ENCODE data around the gene OPN1LW.
"Not testable (repeated sequence)": the region's sequence is repeated elsewhere in the genome, so short reads cannot be mapped to it uniquely, and the experiment has no call there.

OPN1LW gene

DNA sequence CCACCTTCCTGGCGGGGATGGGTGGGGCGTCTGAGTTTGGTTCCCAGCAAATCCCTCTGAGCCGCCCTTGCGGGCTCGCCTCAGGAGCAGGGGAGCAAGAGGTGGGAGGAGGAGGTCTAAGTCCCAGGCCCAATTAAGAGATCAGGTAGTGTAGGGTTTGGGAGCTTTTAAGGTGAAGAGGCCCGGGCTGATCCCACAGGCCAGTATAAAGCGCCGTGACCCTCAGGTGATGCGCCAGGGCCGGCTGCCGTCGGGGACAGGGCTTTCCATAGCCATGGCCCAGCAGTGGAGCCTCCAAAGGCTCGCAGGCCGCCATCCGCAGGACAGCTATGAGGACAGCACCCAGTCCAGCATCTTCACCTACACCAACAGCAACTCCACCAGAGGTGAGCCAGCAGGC is at the start of gene OPN1LW:
Gene OPN1LW, plus strand, starts transcription at position 234 of the 400 bp plus-strand sequence. Its CDS starts 41 bp downstream, at position 275.
- not testable (repeated sequence) for DNase-seq (ENCODE audit: low read depth in 4 of 4, low spot score in 1 of 4)

DNA sequence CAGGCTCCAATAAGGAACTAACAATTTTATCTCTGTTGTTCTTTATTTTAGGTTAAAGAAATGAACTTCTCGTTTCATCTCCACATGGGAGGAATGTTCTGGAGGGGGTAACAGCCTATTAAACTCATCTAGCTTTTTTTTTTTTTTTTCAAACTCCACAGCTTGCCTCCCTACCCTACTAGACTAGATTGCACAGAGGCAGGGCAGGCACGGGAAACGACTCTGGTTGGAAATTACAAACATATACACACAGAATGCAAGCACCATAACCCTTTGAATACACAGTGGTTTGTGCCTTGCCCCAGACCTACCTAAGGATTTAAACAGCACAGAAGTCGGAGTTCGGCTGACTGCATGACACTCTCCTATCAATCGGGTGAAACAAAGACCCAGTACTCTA is 49.2 kb upstream of the OPN1LW start:
- no peak for DNase-seq (ENCODE audit: low read depth in 4 of 4, low spot score in 1 of 4)

DNA sequence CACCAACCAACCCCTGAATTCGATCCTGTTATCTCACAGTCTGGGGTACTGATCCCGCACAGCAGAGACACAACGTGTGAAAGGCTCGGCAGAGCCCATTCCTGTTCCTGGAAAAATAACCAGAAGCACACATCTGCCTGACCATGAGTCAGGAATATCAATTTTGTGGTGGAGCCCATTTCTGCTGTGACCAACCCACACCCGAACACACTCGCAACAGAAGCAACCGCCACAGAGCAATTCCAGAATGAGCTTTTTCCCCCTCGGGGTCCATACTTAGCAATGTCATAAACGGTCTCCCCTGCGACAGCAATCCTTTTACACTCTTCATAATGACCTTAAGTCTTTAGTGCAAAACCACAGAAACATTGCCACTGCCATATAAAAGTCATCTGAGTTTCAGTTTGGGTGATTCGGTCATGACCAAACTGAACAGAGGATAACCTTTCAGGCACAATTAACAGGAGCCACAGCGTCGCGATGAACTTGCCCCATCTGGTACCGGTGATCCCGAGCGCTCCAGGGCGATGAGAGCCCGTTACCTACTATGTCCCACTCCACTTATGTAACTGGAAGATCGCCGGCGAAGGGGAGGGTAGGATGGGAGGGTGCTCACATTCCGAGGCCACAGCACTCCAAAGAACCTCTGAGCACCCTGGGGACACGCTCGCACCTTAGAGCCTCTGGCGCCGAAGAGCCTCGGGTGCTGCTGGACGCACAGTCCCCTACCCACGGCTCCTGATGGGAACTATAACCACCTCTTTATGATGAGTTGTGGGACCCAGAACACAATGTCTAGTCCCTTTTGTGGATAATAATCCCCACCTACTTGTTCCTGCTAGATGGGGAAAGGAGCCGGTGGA is 47.7 kb upstream of the OPN1LW start:
- DNase-seq (ENCODE audit: low read depth in 4 of 4, low spot score in 1 of 4) = no peak

DNA sequence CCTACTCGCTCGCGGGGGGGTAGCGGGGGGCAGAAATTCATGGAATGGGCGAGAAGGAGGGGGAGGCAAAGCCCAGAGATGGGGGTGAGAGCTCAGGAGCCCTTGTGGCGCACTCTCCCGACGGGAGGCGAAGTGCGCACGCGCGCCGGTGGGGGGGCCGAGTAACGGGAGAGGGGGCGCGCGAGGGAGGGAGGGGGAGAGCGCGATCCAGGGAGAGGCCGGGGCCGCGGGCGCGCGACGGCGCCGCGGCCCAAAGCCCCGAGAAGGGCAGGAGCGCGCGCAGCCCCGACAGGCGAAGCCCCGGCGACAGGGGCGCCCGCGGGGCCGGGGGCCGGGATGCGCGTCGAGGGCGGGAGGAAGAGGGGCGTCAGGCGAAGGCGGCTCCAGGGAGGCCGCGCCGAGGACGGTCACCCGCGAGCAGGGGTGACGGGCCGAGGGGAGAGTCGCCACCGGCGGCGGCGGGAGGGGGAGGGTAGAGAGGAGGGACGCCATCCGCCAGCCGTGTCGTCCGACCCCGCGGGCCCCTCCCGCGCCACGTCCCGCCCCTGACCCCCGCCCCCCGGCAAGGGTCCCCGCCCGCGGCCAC is 46.9 kb upstream of the OPN1LW start:
- DNase-seq (ENCODE audit: low read depth in 4 of 4, low spot score in 1 of 4) = peak; percentile 23 to 55 (median 40)

DNA sequence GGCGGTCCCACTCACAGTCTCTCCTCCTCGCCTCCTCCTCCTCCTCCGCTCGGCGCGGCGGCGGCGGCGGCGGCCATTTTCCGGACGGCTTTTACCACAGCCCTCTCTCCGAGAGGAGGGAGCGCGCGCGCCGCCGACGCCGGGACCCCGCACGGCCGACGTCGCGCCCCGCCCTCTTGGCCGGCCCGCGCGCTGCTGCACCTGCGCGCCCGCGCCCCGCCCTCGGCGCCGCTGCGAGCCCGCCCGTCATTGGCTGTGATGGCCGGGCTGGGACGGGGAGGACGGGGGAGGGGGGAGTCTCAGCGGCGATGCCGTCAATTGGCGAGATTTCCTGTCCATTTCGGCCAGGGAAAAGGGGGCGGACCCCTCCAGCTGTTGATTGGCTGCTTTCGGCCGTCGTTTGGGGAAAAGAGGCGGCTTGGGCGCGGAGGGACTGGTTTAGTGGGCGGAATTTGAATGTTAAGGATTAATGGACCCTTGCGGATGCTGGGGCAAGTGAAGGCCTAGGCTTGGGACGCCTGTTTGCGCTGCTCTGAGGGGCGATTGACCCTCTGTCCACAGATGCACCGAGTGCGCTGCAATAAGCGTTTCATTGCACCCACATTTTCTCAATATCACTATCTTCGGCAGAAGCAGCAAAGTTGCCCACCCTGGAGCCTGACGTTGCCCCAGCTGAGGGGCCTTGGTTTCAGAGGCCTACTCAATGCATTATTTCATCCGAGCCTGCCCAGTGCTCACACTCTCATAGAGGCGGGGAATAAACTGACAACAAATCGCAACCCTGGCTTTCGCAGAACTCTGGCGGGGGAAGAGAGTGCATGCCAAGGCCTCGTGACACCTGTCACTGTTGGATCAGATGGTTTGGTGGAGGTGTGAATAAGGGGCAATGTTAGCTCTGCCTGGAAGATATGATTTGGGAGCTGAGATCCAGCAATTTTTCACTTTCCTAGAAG is 46.2 kb upstream of the OPN1LW start, which contains the start of gene MECP2:
Gene MECP2, minus strand, starts transcription at position 129 of the 953 bp plus-strand sequence.
- peak; percentile 40 to 87 (median 65) for DNase-seq (ENCODE audit: low read depth in 4 of 4, low spot score in 1 of 4)

DNA sequence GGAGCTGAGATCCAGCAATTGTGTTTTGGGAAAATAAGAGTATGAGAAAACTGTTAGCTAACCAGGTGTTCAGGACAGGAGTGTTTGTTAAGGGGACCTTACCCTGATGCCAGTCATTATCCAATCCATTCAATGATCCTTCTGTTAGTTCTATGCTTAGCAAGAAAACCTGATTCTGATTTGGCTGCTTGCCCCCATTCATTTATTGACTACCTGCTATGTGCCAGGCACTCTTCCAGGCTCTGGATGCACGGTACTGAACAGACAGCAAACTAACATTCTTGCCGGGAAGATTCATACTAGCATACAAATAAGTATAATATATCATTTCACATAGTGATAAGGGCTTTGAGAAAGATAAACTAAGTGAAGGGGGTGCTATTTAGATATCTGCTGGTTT is 45.5 kb upstream of the OPN1LW start:
- no peak for DNase-seq (ENCODE audit: low read depth in 4 of 4, low spot score in 1 of 4)

DNA sequence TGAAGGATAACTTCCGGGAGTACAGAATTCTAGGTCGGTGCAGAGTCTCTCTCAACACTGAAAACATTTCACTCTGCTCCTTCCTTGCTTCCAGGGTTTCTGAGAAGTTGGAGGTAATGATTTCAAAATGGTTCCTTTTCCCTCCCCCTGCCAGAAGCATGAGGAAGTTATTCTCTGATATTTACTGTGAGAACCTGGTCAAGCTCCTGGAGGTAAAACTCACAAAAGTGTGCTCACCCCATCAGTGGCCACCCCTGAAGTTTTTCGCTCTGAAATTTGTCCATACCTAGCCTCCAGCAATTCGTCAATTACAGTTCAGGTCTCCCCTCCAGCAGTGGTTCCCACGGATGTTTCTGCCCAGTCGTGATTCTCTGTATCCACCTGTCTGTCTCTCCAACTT is 30.3 kb upstream of the OPN1LW start:
- DNase-seq (ENCODE audit: low read depth in 4 of 4, low spot score in 1 of 4) = no peak

DNA sequence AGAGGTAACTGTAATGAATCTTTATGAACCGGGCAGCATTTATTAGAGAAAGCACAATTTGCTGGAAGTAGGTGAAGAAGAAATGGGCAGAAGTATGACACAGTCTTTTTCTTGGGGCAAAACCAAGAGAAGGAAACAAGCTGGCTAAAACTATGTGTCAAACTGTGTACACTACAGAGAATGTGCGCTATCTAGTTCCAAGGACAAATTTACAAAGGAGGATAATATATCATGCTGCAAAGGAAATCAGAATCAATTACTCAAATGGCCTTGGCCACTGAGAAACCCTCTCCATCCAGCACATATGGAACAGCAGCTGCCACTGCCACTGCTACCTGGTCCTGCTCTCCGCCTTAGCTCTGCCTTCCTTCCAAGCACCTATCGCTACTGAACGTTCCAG is 29.4 kb upstream of the OPN1LW start:
- DNase-seq (ENCODE audit: low read depth in 4 of 4, low spot score in 1 of 4) = no peak

DNA sequence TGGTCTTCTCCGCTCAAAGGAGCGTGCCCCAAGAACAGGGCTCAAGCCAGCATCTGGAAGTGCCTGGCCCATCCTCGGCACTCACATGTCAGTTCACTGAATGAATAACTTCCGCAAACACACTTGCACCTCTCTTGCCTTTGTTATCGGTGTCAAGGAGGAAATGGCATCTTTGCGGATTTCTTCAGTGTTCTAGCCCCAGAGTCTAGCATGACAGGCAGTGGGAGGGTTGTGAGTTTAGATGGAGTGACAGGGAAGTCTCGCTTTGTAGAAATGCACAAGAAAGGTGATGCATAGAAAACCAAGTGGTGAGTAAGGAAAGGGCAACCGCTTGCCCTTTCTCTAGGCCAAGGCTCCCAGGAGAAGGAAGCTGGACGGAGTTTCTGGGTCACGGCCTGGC is 29.0 kb upstream of the OPN1LW start:
- no peak for DNase-seq (ENCODE audit: low read depth in 4 of 4, low spot score in 1 of 4)

DNA sequence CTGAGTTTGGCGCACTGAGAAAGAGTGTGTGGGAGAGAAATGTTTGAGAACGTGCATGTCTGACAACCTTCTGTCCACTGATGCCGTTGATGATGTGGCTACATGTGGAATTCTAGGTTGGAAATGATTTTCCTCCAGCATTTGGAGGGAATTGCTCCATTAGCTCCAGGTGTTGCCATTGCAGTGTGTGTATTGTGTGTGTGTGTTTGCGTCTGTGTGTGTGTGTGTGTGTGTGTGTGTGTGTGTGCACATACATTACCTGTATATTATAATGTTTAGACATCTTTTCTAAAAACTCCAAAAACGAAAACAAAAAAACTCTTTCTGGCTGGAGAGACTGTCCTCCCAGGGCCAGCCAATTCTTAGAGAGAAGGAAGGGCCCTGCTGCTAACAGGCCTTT is 28.3 kb upstream of the OPN1LW start:
- DNase-seq (ENCODE audit: low read depth in 4 of 4, low spot score in 1 of 4) = no peak

DNA sequence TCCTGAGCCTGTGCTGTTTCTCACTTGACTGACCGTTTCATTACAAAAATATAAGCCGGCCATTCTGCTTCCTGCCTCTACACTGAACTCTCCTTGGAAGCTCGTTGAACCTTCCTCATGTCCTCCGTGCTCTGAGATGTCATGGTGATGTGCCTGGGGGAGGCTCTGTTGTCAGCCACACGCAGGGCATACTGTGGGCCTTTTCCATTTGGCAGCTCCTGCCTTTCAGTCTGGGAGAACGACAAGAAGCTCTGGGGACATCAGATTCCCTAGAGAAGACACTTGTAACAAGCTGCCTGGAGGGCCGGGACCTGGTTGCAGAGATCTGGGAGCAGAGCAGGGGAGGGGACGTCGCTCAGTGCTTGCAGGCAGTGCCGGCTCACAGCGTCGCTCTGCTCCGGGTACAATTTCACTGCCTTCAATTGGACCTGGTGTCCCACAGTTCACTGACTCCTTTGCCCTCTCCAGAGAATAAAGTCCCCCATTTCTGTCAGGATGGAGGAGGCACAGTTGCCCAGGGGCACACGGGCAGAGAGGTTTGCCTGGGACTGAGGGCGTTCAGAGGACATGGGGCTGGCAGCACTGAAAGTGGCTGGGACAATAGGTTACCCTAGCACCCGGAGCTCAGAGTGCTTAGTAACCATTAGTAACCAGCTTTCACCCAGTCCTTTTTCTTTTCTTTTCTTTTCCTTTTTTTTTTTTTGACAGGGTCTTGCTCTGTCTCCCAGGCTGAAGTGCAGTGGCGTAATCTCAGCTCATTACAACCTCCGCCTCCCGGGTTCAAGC is 27.4 kb upstream of the OPN1LW start:
- no peak for DNase-seq (ENCODE audit: low read depth in 4 of 4, low spot score in 1 of 4)

DNA sequence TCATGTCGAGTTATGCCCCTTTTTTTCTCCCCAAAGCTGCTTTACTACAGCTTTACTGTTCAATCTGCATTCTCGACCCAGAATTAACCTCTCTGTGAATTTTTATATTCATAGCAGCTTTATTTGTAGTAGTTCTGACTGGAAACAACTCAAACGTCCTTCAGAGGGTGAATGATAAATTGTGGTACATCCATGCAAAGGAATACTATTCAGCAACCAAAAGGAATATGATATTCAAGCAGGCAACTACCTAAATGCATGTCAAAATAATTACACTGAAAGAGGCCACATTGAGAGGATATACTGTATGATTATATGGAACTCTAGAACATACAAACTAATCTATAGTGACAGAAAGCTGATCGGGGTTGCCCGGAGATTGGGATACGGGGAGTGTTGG is 26.5 kb upstream of the OPN1LW start:
- DNase-seq (ENCODE audit: low read depth in 4 of 4, low spot score in 1 of 4) = no peak

DNA sequence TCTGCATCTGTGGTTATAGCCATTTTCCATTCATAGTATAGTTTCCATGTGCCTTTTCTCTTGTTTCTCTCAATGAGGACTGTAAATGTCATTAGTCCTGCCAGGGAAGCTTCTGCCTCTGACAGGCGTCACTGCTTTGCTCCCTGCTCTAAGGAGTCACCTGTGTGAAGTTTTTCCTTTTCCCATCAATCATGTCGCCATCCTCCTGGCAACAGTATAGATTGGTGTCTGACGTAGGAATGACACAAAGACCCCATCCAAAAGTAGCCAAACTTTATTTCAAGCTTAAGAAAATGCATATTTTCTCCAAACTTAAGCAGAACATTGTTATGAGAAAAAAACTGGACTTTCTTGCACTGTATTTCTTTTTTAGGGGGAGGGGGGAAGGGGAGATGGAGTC is 23.5 kb upstream of the OPN1LW start:
- DNase-seq (ENCODE audit: low read depth in 4 of 4, low spot score in 1 of 4) = no peak

DNA sequence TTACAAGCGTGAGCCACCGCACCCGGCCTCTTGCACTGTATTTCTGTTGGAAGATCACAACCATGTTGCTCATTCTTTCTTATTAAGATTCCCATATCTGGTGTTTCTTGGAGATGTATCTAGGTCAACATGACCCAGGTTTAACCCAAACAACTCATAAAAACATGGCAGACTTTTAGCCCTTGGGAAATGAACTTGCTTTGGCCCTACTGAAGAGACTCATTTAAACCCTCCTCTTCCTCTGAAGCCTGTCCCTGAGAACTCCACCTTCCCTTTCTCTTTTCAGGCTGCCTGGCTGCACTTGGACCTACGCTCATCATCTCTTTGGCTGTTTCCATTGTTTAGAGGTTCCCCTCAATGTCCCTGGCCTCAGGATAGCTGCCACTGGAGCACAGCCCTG is 22.8 kb upstream of the OPN1LW start:
- DNase-seq (ENCODE audit: low read depth in 4 of 4, low spot score in 1 of 4) = no peak

DNA sequence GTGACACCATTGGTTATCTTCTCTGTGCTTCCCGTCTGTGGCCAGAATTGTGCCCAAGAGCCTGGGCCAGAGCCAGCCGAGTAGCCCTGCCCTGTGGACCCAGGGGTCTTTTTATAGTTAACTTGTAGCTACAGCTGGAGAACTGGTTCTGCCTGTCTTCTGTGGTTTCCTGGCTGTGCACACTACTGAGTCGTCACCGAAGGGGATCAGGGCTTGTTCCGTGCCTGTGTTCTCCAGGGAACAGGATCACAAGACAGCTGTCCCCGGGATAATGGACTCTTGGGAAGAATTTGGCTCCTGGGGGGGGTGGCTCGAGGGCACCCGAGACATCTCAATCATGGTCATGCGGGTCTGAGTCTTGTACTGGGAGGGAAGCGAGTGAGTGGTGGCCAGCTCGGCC is 22.1 kb upstream of the OPN1LW start:
- no peak for DNase-seq (ENCODE audit: low read depth in 4 of 4, low spot score in 1 of 4)

DNA sequence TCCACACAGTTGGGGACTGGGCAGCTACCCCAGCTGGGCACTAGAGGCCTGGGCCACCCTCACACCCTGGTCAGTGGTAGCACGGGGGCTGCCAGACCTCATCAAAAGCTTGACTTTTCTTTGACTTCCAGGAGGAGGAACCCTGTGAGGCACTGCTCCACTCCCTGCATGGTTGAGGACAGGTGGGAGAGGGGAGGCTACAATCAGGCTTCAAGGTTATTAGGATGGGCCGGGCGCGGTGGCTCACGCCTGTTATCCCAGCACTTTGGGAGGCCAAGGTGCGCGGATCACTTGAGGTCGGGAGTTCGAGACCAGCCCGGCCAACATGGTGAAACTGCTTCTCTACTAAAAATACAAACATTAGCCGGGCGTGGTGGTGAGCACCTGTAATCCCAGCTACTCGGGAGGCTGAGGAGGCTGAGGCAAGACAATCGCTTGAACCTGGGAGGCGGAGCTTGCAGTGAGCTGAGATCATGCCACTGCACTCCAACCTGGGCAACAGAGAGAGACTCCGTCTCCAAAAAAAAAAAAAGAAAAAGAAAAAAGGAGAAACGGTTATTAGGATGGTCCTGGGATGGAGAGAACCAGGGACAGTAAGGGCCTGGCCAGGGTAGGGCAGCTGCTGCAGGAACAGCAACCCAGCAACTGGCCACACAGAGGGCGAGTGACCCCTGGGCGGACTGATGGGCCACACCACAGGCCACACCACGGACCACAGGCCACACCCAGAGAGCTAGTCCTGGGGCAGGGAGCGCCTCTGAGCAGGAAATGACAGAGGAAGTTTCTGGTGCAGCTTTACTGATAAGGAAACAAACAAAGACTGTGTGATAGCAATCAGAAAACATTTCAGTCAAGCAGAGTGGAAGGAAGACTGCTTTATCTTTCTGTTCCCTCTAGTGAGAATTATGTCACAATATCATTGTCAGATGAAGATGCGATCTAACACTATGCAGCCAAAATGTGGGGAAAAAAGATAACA is 20.5 kb upstream of the OPN1LW start:
- DNase-seq (ENCODE audit: low read depth in 4 of 4, low spot score in 1 of 4) = no peak

DNA sequence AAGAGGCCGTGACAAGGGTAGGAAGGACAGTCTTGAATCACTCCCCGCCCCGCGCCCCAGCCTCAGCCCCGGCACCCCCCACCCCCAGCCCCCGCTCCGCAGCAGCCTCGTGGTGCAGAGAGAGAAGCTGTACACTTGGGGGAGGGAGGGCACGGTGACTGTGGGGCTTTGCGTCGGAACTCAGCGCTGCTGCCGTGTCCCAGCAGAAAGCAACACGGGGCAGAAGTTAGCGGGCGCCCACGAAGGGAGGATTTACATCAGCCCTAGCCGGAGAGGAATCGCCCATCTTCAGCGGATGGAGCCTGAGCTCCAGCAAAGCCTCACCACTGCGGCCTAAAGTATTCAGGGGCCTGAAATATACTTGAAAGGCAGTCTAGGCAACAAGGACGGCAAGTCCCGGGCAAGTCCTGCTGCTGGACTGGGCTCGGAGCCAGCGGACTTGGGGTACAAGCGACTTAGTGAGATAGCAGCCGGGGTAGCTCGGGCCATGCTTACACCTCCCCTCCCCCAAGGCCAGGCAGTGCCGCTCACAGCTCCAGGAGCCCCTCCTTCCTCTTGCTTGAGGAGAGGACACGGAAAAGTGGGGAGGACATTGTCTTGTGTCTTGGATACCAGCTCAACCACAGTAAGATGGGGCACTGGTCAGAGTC is 18.5 kb upstream of the OPN1LW start:
- DNase-seq (ENCODE audit: low read depth in 4 of 4, low spot score in 1 of 4) = no peak

DNA sequence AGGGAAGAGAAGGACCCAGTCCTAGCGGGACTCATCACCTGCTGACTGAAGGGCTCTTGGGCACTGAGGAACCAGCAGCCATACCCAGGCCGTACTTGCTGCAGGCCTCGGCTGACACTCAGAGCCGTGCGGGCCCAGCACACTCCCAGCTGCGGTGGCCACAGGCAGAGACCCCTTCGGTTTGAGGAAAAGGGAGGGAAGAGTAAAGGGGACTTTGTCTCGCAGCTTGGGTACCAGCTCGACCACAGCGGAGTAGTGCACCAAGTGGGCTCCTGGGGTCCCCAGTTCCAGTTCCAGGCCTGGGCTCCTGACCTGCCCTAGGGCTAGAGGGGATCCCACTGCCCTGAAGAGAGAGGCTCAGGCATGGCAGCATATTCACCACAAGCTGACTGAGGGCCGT is 17.9 kb upstream of the OPN1LW start:
- DNase-seq (ENCODE audit: low read depth in 4 of 4, low spot score in 1 of 4) = no peak

DNA sequence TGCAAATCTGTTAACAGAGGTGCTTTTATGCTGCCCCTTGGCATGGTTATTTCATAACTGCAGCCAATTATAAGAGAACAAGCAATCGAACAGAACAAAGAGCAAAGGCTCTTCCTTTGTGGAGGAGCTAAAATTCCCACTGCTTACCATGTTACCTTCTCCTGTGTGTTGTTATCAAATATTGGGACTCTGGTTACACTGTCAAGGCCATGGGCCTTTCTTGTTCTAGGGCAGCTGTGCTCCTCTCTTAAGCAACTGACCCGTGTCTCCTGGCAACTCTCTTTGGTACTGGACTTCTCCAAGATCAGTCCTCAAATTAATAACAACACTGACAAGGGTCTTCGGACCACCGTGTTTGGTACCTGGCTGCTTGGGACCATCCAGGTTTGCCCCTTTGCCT is 12.1 kb upstream of the OPN1LW start:
- DNase-seq (ENCODE audit: low read depth in 4 of 4, low spot score in 1 of 4) = no peak
